Duodenal mucosa (tissue), 2 donors: Measurements from ENCODE around the gene CGNL1.

ENCODE experiments used
- H3K27ac ChIP-seq: one replicate; pipeline ENCODE4 v1.7.0; 2013; ENCODE audit warnings: low read depth, low read length
- H3K27me3 ChIP-seq, 2 donors: one replicate each; pipeline ENCODE4 v1.7.0; 2013; ENCODE audit warnings: low read length in 2 of 2, control low read depth in 1 of 2; ENCODE audit not compliant: insufficient read depth in 2 of 2, control insufficient read depth in 1 of 2
- H3K36me3 ChIP-seq, 2 donors: one replicate each; pipeline ENCODE4 v1.7.0; 2013; ENCODE audit warnings: low read length in 2 of 2, control low read depth in 1 of 2; ENCODE audit not compliant: insufficient read depth in 2 of 2, control insufficient read depth in 1 of 2
- H3K4me1 ChIP-seq, 2 donors: one replicate each; pipeline ENCODE4 v1.7.0; 2013; ENCODE audit warnings: low read length in 2 of 2, control low read depth in 1 of 2; ENCODE audit not compliant: insufficient read depth in 2 of 2, control insufficient read depth in 1 of 2
- H3K4me3 ChIP-seq, 2 donors: one replicate each; pipeline ENCODE4 v1.7.0; 2013; ENCODE audit warnings: low read length in 2 of 2, low read depth in 1 of 2
- H3K9ac ChIP-seq, 2 donors: one replicate each; pipeline ENCODE4 v1.7.0; 2013; ENCODE audit warnings: low read length in 2 of 2, low read depth in 1 of 2
- H3K9me3 ChIP-seq, 2 donors: one replicate each; pipeline ENCODE4 v1.7.0; 2013; ENCODE audit warnings: low read length in 2 of 2, control low read depth in 1 of 2; ENCODE audit not compliant: control insufficient read depth in 1 of 2

CGNL1 gene

DNA sequence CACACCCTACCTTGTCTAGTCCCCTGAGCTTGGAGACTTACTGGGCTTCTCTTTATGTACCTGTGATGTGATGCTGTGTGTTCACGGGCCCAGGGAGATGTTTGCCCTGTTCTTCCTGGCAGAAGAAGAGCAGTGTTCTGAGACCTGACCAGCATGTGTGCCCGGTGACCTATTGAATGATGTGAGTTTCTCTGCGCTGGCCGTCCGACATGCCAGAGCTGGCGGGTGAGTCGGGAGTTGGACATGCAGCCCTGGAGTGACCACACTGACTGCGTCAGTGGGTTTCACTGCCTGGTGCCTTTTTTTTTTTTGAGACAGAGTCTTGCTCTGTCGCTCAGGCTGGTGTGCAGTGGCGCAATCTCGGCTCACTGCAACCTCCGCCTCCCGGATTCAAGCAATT, 42.3 kb downstream of the CGNL1 start:
- H3K4me3 ChIP-seq = no peak overlapping the region
- H3K9ac ChIP-seq = no peak overlapping the region
- H3K9me3 ChIP-seq = no peaks in the 10 kb centered on the region
- H3K27ac ChIP-seq = no peak overlapping the region
- no peaks in the 10 kb centered on the region for H3K4me1 ChIP-seq
- no peaks in the 10 kb centered on the region for H3K36me3 ChIP-seq
- H3K27me3 ChIP-seq = no peaks in the 10 kb centered on the region

DNA sequence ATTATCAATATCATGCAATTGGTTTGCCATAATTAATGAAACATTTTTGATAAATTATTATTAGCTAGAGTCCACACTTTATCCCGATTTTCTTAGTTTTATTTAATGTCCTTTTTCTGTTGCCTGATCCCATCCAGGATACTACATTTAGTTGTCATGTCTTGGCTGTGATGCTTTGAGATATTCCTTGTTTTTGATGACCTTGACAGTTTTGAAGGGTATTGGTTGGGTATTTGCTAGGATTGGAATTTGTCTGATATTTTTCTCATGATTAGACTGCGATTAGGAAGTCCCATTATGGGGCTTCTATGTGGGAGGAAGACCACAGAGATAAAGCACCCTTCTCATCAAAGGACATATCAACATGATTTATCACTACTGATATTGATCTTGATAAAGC, 43.0 kb downstream of the CGNL1 start:
- Histone ChIP-seq H3K4me1 (no peaks in the 10 kb centered on the region), H3K27me3 (no peaks in the 10 kb centered on the region), H3K4me3 (no peak overlapping the region), H3K9ac (no peak overlapping the region), H3K9me3 (no peaks in the 10 kb centered on the region), H3K27ac (no peak overlapping the region), H3K36me3 (no peaks in the 10 kb centered on the region)

DNA sequence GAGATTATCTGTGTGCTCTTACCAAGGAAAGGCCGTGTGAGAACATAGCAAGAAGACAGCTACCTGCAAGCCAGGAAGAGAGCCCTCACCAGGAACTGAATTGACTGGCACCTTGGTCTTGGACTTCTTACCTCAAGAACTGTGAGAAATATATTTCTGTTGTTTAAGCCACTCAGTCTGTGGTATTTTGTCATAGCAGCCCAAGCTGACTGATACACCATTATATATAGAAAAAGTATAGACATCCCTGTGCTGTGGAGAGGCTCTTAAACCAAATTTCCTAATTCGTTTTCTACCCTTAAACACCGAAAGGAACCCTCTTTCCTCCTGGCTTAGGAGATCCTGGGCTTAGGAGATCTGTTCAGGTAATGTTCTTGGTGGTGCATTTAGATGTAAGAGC, 44.8 kb downstream of the CGNL1 start:
- no peak overlapping the region for H3K27ac ChIP-seq

DNA sequence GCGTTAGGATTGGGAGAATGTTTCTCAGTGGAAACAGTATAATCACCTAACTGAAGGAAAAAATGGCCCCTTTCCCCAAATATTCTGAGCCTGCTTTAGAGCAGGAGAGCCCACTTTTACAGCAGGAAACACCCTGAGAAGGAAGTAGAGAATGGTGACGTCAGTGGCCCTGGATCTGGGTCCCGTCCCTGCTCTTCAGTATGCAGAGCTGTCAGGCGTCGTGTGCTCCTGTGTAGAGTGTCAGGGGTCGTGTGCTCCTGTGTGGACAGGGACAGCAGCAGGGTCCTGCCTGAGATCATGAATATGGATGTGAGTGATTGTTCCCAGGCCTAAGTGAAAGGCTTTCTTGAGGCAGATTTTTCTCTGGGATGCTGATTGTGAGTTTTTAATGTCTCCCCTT, 45.2 kb downstream of the CGNL1 start:
- Histone ChIP-seq H3K27ac (no peak overlapping the region), H3K4me3 (no peak overlapping the region), H3K27me3 (no peaks in the 10 kb centered on the region), H3K4me1 (no peaks in the 10 kb centered on the region), H3K9ac (no peak overlapping the region), H3K36me3 (no peaks in the 10 kb centered on the region), H3K9me3 (no peaks in the 10 kb centered on the region)

More for the DNA sequence above, 44.8 kb downstream of the CGNL1 start:
- Histone ChIP-seq H3K4me1 (no peaks in the 10 kb centered on the region), H3K27me3 (no peaks in the 10 kb centered on the region), H3K9ac (no peak overlapping the region), H3K4me3 (no peak overlapping the region), H3K36me3 (no peaks in the 10 kb centered on the region), H3K9me3 (no peaks in the 10 kb centered on the region)

DNA sequence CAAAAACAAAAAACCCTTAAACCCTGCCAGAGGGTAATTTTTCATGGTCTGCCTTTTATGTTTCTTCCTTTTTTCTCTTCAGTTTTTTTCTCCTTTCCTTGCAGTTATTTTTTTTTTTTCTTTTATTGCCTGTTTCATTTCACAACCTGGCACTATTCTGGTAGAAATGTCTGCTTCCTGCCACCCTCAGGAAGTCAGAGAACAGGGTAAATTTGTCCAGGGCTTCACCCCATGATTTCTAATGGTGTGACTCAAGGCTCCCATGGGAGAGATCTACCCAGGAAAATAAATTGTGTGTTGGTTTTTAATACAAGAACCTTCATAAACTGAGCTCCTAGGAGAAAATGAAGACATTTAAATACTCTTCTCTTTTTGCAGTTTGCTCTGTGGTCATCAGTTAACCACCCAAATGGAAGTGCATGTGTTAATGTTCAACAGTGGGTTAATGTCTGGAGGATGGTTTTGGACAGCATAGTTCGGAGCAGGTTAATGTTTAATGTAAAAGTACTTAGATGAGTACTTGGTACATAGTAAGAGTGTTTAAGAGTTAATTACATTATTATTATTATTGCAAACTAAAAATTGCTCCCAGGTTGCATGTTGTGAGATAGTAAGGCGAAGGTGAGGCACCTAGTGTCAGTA, 45.9 kb downstream of the CGNL1 start:
- no peak overlapping the region for H3K9ac ChIP-seq
- no peaks in the 10 kb centered on the region for H3K27me3 ChIP-seq
- H3K4me1 ChIP-seq = no peaks in the 10 kb centered on the region
- H3K9me3 ChIP-seq = no peaks in the 10 kb centered on the region
- H3K36me3 ChIP-seq = no peaks in the 10 kb centered on the region
- H3K27ac ChIP-seq = no peak overlapping the region
- no peak overlapping the region for H3K4me3 ChIP-seq

DNA sequence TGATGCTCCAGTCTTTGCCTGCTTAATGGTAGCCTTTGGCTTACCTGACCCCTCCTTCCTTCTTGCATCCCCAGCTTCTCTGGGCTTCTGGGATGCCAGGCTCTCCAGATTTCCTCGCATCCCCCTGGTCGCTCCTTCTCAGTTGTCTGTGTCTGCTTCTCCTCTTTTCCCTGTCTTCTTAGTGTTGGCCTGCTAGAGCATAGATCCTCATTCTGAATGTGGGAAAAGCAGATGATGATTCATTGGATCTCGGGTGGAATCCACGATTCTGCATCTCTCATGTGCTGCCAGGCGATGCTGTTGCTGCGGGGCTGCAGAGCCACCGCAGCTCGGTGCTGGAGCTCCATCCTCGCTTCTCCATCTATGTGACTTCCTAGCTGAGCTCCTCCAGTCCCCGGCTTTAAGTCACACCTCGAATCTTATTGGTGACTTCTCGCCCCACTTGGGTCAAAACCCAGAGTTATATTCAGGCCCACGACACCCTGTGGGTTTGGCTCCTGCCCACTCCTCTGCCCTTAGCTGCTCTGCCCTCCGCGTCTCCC, 47.4 kb downstream of the CGNL1 start:
- H3K4me3 ChIP-seq = no peak overlapping the region
- H3K9ac ChIP-seq = no peak overlapping the region
- no peaks in the 10 kb centered on the region for H3K27me3 ChIP-seq
- no peaks in the 10 kb centered on the region for H3K4me1 ChIP-seq
- H3K9me3 ChIP-seq = no peaks in the 10 kb centered on the region
- H3K36me3 ChIP-seq = no peaks in the 10 kb centered on the region
- H3K27ac ChIP-seq = no peak overlapping the region

DNA sequence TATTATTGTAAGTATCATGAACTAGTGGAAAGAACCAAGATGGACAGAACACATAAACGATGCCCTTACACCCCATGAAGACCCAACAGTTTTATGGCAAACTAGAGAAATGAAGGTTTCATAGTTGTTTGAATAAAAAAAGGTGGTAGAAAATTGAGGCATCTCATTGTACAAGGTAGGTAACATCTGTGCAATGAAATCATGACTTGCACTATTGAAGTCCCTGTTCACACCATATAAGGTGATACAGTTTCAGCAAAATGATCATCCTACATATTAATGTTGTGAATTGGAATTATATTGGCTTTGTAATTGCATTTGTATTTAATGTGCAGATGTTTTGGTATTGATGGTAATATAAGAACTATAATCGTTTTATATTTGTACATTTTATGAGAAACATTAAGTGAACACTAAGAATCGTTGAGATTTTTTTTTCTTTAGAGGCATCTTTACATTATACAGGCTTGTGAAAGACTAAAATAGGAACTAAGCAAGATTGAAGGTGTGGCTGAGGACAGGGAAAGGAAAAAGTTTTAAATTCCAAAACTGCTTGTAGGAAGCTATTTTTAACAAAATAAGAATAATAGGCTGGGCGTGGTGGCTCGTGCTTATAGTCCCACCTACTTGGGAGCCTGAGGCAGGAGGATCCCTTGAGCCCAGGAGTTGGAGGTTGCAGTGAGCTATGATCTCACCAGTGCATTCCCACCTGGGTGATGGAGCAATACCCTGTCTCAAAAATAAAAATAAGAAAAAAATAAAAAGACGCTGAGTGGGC, 48.5 kb downstream of the CGNL1 start:
- H3K9ac ChIP-seq = no peak overlapping the region
- H3K27ac ChIP-seq = no peak overlapping the region
- no peaks in the 10 kb centered on the region for H3K36me3 ChIP-seq
- no peaks in the 10 kb centered on the region for H3K27me3 ChIP-seq
- H3K4me3 ChIP-seq = no peak overlapping the region
- H3K4me1 ChIP-seq = no peaks in the 10 kb centered on the region
- no peaks in the 10 kb centered on the region for H3K9me3 ChIP-seq

DNA sequence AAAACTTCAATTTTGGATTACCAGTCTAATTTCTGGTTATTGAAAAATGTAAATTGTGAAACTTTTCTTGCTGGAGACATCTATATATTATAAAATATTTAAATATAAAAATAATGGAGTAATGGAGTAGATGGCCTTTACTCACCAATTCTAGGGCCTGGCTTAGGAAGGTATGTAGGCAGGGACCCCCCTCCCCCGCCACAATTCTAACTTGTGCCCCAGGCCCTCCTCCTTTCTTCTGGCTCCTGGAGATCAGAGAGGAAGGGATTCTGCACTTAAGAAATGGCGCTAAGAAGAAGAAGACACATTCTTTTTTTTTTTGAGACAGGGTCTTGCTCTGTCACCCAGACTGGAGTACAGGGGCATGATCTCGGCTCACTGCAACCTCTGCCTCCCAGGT, 49.5 kb downstream of the CGNL1 start:
- Histone ChIP-seq H3K9me3 (no peaks in the 10 kb centered on the region), H3K4me3 (no peak overlapping the region), H3K9ac (no peak overlapping the region), H3K4me1 (no peaks in the 10 kb centered on the region), H3K36me3 (no peaks in the 10 kb centered on the region), H3K27me3 (no peaks in the 10 kb centered on the region), H3K27ac (no peak overlapping the region)

DNA sequence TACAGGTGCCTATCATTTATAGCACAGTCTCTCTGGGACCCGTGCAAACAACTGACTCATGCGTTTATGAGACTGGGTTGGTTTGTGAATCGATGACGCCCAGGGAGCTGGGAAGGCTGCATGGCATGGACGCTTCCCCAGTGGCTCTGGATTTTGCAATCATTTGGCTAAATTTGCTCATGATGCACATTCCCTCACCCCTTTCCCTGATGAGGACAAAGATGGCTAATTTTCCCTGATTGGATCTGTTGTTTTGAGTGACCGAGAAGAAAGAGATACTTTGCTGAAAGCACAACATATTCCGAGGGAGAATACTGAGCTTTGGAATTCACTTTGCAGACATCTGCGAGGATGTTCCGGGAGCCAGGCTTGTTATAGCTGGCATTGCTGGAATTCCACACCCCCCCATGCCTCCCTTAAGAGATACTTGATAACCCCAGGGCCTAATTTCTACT, 51.1 kb downstream of the CGNL1 start:
- Histone ChIP-seq H3K4me3 (no peak overlapping the region), H3K4me1 (peaks cover 0 to 5% of the 10 kb centered on the region in 2 donors), H3K36me3 (no peaks in the 10 kb centered on the region), H3K9me3 (no peaks in the 10 kb centered on the region), H3K27ac (no peak overlapping the region), H3K9ac (no peak overlapping the region), H3K27me3 (no peaks in the 10 kb centered on the region)

DNA sequence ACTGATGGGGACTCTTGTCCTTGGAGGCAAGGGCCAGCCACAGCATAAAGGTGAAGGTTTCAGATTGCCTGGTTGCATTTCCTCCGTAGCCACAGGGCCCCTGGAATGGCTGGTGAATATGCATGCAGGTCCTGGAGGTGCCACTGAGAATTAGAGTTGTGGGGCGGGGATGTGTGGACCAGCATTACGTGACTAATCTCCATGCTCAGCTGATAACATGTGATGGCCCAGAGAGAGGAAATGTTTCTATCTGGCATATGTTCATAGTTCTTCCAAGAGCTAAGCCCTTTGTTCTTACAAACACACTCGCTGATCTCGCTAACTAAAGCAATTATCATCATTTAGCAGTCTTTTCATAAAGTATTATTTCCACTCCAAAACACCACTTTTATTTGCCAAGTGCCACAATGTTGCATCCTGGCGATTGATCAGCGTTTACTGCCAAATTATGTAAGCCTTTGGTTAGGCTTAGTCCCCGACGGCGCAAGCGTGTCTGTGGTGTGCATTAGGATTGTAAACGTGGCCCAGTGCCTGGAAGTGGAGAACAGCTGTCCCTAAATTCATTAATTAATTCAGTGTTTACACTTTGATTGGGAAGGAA, 55.9 kb downstream of the CGNL1 start:
- Histone ChIP-seq H3K4me3 (no peak overlapping the region), H3K27ac (no peak overlapping the region), H3K9ac (no peak overlapping the region), H3K9me3 (no peaks in the 10 kb centered on the region), H3K36me3 (no peaks in the 10 kb centered on the region), H3K27me3 (no peaks in the 10 kb centered on the region), H3K4me1 (peaks cover 0 to 5% of the 10 kb centered on the region in 2 donors)
